HepG2 (cell line): ENCODE results near the gene ATRAID. TPM values are rescaled to one million over a fixed set of nuclear protein-coding genes. Genes with fewer than 3 reads are reported as not detected.

Experiments
- AGO2 ChIP-seq: fragments of 200-400 bp; formaldehyde crosslinking; optimal IDR thresholded peaks from 2 replicates; pipeline ENCODE3; 2017; ENCODE audit warnings: mild to moderate bottlenecking, low read depth, low read length, moderate library complexity
- ARID3A ChIP-seq: IDR thresholded peaks from 2 replicates; pipeline ENCODE4 v1.6.1; 2012; ENCODE audit warnings: low read depth, low read length, improper control_type of control experiment
- EHMT2 ChIP-seq: fragments of 200-600 bp; sonication (generic); IDR thresholded peaks from 2 replicates; pipeline ENCODE4 v1.7.0; 2017; ENCODE audit warnings: antibody characterized with exemption, low read depth, low read length, borderline replicate concordance
- FLYWCH1 ChIP-seq: sonication (generic); formaldehyde crosslinking; IDR thresholded peaks from 2 replicates; pipeline ENCODE4 v1.8.1; 2023; ENCODE audit warnings: mild to moderate bottlenecking, missing genetic modification reagents
- FOXA3 ChIP-seq: IDR thresholded peaks from 2 replicates; pipeline ENCODE4 v1.6.1; 2016; ENCODE audit warnings: missing genetic modification reagents, missing compliant biosample characterization
- ISL2 ChIP-seq: sonication (generic); formaldehyde crosslinking; IDR thresholded peaks from 2 replicates; pipeline ENCODE4 v1.5.0; 2020; ENCODE audit warnings: missing genetic modification reagents
- MNT ChIP-seq: fragments of 450-650 bp; IDR thresholded peaks from 2 replicates; pipeline ENCODE4 v1.6.1; 2016
- REST ChIP-seq, 2 experiments: IDR thresholded peaks; 2 replicates each; pipeline ENCODE4 v1.6.1; 2011 to 2012; ENCODE audit warnings: low read length in 2 of 2, borderline replicate concordance in 1 of 2, low read depth in 1 of 2, mild to moderate bottlenecking in 1 of 2, moderate library complexity in 1 of 2
- SP4 ChIP-seq: sonication (generic); formaldehyde crosslinking; IDR thresholded peaks from 2 replicates; pipeline ENCODE4 v1.8.1; 2023; ENCODE audit warnings: mild to moderate bottlenecking, missing genetic modification reagents
- TRIM22 ChIP-seq: fragments of 450-650 bp; IDR thresholded peaks from 2 replicates; pipeline ENCODE4 v1.6.1; 2017
- ZBTB8A ChIP-seq: sonication (generic); formaldehyde crosslinking; IDR thresholded peaks from 2 replicates; pipeline ENCODE4 v1.4.0; 2020; ENCODE audit warnings: mild to moderate bottlenecking, low read depth, missing genetic modification reagents, borderline replicate concordance
- ZFP1 ChIP-seq: IDR thresholded peaks from 2 replicates; pipeline ENCODE4 v1.6.1; 2016
- ZFX ChIP-seq: sonication (generic); formaldehyde crosslinking; IDR thresholded peaks from 2 replicates; pipeline ENCODE4 v1.4.0; 2020; ENCODE audit warnings: mild to moderate bottlenecking, low read depth, missing genetic modification reagents, moderate library complexity
- ZKSCAN8 ChIP-seq: IDR thresholded peaks from 2 replicates; pipeline ENCODE4 v1.6.1; 2016; ENCODE audit warnings: borderline replicate concordance, missing genetic modification reagents, missing compliant biosample characterization
- ZNF460 ChIP-seq: sonication (generic); formaldehyde crosslinking; IDR thresholded peaks from 2 replicates; pipeline ENCODE4 v1.5.1; 2020; ENCODE audit warnings: missing genetic modification reagents, mild to moderate bottlenecking, borderline replicate concordance
- ZNF713 ChIP-seq: sonication (generic); formaldehyde crosslinking; IDR thresholded peaks from 2 replicates; pipeline ENCODE4 v1.4.0; 2020; ENCODE audit warnings: mild to moderate bottlenecking, missing genetic modification reagents
- ZNF761 ChIP-seq: sonication (generic); formaldehyde crosslinking; conservative IDR thresholded peaks from 2 replicates; pipeline ENCODE4 v1.4.0; 2020; ENCODE audit warnings: mild to moderate bottlenecking, missing genetic modification reagents
- polyA plus RNA-seq, 8 experiments: library from polyadenylated mRNA; depleted of rRNA in 3 of 8; stranded (reverse) in 7 of 8; unstranded in 1 of 8; fragments of >200 nt; fragmentation: Illumina TruSeq in 4 of 8; extraction: Trizol in 4 of 8; gene quantifications; 2 replicates each; pipeline versions ENCODE4 v1.2.1 to v1.2.3, GENCODE V29; 2011 to 2016; ENCODE audit warnings: low read depth in 4 of 8, missing spikeins in 1 of 8, mixed read lengths in 1 of 8; ENCODE audit not compliant: insufficient read depth in 1 of 8
- total RNA-seq, 5 experiments: library from RNA; depleted of rRNA; stranded (reverse); fragments of >200 nt; fragmentation: Illumina TruSeq; extraction: Trizol; gene quantifications; 2 replicates each; pipeline ENCODE4 v1.2.3, GENCODE V29; 2016; ENCODE audit warnings: low read depth in 1 of 5
- TF ChIP-seq, protein P1 (sequence below): sonication (generic); formaldehyde crosslinking; IDR thresholded peaks from 2 replicates; pipeline ENCODE4 v1.5.1; 2020; ENCODE audit warnings: missing genetic modification reagents, mild to moderate bottlenecking, borderline replicate concordance

ATRAID gene
- total and polyA plus RNA-seq, 2 of the 13 experiments (the other 11 are each of a cell fraction or from before 2014, with no cell fraction given): 207 to 382 TPM

DNA sequence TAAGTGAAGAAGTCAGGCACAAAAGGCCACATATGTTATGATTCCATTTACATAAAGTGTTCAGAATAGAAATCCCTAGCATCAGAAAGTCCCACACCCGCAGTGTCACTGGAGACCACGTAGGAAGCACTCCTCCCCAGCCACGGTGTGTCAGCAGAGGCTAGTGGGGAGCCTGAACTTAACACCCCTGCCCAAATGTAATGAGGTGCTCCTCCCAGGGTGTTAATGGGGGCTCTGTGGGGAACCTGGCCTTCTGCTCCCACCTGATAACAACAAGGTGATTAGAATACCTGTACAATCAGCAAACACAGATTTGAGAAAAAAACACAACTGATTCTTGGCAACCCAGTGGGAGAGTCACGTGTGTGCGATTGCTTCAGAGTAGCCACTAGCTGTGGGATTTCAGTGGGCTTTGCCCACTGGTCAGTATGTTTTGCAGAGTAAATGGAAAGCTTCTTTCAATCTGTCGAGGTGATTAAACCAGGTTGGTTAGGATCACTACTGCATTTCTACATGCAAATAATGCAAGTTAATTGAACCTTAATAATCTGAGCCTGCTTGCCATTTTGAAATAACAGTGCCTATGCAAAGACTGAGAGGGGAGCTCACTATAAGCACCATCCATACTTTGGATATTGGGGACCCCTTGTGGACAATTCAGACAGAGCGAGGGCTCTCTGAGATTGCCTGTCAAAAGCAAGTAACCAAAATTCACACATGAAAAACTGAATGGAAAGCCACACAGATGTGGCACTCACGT, 20.6 kb upstream of the ATRAID start (continued):
- TF ChIP-seq TRIM22: no peak
- TF ChIP-seq, protein P1, sequence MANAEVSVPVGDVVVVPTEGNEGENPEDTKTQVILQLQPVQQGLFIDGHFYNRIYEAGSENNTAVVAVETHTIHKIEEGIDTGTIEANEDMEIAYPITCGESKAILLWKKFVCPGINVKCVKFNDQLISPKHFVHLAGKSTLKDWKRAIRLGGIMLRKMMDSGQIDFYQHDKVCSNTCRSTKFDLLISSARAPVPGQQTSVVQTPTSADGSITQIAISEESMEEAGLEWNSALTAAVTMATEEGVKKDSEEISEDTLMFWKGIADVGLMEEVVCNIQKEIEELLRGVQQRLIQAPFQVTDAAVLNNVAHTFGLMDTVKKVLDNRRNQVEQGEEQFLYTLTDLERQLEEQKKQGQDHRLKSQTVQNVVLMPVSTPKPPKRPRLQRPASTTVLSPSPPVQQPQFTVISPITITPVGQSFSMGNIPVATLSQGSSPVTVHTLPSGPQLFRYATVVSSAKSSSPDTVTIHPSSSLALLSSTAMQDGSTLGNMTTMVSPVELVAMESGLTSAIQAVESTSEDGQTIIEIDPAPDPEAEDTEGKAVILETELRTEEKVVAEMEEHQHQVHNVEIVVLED: no peak
- no peak for TF ChIP-seq SP4 (CRISPR knock-in tag)
- TF ChIP-seq ZFX: peak; percentile 17; the same call in 1 of the 2 replicates
- TF ChIP-seq ZNF761 (CRISPR knock-in tag): no peak
- TF ChIP-seq ZNF460 (CRISPR knock-in tag): no peak
- TF ChIP-seq ZBTB8A (CRISPR knock-in tag): no peak
- no peak for TF ChIP-seq ZNF713 (CRISPR knock-in tag)
- TF ChIP-seq MNT: no peak
- no peak for TF ChIP-seq ZKSCAN8 (CRISPR knock-in tag)
- peak; percentile 42; the same call in 1 of the 2 replicates for TF ChIP-seq ARID3A
- TF ChIP-seq FLYWCH1: no peak
- TF ChIP-seq AGO2: no peak
- no peak for TF ChIP-seq ZFP1 (CRISPR knock-in tag)
- TF ChIP-seq ISL2 (CRISPR knock-in tag): peak; percentile 25; the same call in 1 of the 2 replicates
- TF ChIP-seq EHMT2: peak; percentile 44; the same call in 1 of the 2 replicates
- TF ChIP-seq REST (IDR thresholded peaks at IDR 0.05; ENCODE audit: borderline replicate concordance in 1 of 2, low read depth in 1 of 2, low read length in 2 of 2): no peak; a peak in 1 of 4 replicates
- peak; percentile 51 for TF ChIP-seq FOXA3 (CRISPR knock-in tag)
